ENCODE data around the gene GPR139.

DNA sequence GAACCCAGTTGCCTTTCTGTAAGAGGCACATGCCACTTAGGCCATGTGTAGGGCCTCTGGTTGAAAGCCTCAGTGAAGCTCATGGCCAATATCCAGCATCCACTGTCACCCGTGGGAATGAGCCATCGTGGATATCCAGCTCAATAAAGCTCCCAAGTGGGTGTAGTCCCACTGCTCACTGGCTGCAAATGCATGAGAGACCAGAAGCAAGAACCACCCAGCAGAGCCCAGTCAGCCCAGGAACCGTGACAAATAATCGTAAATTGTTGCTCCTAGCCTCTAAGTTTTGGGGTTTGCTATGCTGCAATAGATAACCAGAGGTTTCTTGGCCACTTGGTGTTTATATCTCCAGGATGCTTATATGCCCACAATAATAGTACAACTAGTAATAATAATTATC is 33.7 kb downstream of the GPR139 start:
- no peak for TF ChIP-seq CTCF (IDR thresholded peaks at IDR 0.05)
- no peak for TF ChIP-seq POLR2A (IDR thresholded peaks at IDR 0.05)

Measured in adrenal gland (tissue), 5 donors.